Activated CD4-positive, alpha-beta T cell treated with anti-CD3 and anti-CD28 coated beads for 48 hours (primary cell): Measurements from ENCODE around the gene SGPP2.

Experiments
- DNase-seq: peaks from one replicate; pipeline ENCODE4 v3.0.0-alpha.2; 2020

The SGPP2 gene

DNA sequence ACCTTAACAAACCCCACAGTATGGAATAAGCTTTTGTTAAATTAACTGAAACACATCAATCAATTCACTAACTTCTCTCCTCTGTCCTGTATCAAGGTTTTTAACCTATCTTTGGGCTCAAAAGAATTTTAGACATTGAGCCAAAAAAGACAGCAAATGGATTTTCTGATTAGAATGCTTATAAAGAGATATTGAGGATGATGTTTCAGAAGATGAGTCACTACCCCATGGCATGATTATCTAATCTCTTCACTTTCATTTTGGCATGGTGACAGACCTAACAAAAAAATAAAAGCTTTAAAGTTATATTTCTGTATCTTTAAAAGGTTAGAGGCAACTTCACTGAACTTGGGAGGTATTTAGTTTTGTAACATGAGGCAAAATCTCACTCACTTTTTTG lies 55.5 kb downstream of the SGPP2 start:
- DNase-seq = no peak

GRCh38 chr2:222480497-222480896 lies 56.2 kb downstream of the SGPP2 start:
- DNase-seq = no peak

GRCh38 chr2:222481941-222482340 lies 57.6 kb downstream of the SGPP2 start:
- DNase-seq = no peak

- no peak for DNase-seq
These were observed 59.2 kb downstream of the SGPP2 start for GRCh38 chr2:222483513-222484039.

- DNase-seq = no peak
These were observed 61.2 kb downstream of the SGPP2 start for GRCh38 chr2:222485367-222486211.

DNA sequence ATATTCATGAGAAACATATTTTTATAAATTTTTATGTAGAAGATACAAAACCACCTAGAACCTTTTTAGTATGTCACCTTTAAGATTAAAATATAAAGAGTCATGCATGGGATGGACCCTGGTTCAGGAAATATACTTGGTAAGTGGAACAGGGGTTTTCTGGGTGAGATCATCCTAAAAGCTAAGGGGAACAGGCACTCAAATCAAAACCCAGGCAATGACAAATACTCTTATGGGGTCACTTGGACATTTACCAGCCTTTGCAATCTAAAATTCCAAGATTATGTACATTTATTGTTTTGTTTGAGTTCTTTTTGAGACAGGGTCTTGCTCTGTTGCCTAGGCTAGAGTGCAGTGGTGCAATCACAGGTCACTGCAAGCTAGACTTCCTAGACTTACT lies 65.8 kb downstream of the SGPP2 start:
- no peak for DNase-seq

- no peak for DNase-seq
These were observed 68.3 kb downstream of the SGPP2 start for GRCh38 chr2:222492683-222493082.

GRCh38 chr2:222494104-222494739 lies 69.9 kb downstream of the SGPP2 start:
- no peak for DNase-seq

DNA sequence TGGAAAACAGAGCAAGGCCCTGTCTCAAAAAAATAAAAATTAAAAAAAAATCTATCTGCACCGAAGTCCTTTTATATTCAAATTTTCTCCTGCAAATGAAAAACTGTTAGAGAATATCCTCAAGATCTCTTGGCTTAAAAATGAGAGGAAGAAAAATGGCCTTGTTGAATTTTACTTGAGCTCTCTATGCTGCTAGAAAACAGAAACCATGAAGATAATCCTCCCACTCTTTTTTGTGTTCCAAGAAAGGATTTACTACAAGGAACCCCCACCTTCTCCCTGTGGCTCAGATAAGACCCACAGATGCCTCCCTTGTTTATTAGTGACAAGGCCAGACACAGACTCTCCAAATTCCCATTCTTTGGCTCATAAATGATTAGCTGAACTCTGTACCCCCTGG lies 71.0 kb downstream of the SGPP2 start:
- no peak for DNase-seq

GRCh38 chr2:222499226-222499625 lies 74.9 kb downstream of the SGPP2 start:
- no peak for DNase-seq

DNA sequence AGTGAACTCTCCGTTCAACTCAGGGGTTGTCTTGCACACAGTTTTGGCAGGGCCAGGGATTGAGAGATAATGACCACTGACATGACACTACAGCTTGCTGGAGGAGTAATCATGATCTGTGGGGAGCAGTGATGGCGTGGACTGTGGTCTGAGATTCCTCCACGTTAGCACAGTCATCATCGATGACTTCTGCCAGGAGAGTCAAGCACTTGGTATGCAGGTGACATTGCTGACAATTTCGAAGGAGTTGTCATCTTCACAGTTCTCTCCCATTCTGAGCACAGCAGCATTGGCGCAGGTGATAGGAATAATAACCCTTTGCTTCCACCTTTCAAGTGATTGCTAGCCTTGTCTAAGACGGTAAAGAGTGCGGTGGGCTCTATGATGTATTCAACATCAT lies 79.8 kb downstream of the SGPP2 start:
- no peak for DNase-seq

DNA sequence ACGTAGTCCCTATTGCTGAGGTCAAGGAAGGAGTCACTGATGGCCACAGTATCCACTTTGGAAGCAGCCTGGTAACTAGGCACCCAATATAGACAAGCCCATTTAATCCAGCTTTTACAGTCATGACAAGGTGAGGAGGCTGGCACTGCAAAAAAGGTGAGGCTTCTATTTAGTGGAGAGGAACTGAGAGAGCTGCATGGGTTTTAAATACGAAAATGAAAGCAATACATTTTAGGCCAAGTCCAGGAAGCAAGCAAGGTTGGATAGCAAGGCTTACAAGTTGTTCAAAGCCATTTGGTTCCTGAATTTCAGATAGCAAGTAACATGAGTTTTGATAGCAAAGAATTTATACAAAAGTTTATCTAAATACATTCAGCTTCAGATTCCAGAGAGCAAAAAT lies 80.4 kb downstream of the SGPP2 start:
- no peak for DNase-seq

- no peak for DNase-seq
These were observed 82.0 kb downstream of the SGPP2 start for GRCh38 chr2:222506230-222506935.

GRCh38 chr2:222514901-222515300 lies 90.6 kb downstream of the SGPP2 start:
- DNase-seq = no peak

DNA sequence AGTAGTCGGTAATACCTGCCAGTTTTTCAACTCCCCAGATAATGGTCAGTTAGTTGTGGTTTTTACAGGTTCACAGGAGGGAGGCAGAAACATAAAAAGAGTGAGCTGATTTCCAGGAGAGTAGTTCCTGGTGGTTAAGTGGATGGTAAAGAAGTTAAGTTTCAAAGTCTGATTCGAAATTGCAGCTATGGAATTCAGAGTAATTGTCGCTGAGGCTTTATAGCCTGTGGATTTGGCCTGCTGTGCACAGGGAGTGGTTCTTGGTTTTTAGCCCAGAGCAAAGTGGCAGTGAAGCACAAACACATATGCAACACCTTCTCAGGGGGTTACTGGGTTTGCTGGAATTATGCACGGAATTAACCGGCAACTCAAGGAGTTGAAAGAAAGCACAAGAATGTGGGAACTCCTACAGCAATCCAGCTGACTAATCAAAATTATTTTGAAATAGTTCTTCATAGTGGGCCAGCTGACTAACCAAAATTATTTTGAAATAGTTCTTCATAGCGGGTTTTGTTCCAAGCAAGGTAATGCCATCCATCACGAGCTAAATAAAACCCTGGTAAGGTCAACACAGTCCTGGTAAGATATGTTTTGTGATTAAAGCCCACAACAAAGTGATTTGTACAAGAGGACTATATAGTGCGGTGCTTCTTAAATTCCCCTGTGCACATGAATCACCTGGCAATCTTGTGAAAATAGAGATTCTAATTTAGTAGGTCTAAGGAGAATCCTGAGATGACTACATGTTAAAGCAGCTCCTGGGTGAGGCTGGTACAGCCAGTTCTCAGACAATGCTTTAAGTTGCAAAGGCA lies 94.4 kb downstream of the SGPP2 start:
- DNase-seq = no peak

- DNase-seq = no peak
These were observed 96.8 kb downstream of the SGPP2 start for GRCh38 chr2:222521099-222521498.

DNA sequence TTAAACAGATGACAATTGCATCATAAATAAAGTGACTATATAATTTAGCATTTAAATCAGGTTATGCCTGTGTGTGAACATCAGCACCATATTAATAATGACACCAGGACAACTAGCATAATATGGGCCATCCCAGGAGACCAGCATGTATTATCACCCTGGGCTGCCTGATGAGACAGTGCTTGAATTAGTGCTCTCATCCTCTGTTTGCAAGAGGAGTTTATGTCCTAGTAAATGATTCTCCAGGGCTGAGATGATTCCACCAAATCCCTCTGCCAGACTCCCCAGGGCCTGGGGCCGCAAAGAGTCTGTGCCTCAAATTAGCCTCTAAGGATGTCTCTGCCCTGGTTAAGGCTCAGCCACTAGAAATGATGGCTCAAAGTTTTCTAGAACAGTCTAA lies 97.7 kb downstream of the SGPP2 start:
- DNase-seq = no peak

- no peak for DNase-seq
These were observed 99.6 kb downstream of the SGPP2 start for GRCh38 chr2:222523783-222524544.

DNA sequence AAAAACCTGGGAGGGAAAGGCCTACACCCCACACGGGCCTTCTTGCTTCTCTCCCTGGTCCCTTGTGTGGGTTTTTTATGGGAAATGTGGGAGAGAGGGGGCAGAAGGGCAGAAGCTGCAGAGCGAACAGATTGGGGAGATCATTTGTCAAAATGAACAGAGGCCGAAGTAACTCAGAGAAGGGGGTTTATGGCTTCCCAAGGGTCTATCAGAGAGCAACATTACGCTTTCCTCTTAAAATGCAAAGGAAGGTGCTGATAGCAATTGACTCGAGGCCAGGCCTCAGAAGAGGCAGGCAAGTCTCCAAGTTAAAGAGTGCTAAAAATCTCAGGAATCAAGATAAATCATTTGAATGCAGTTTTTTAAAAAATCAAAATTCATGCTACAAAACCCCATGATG lies 101.5 kb downstream of the SGPP2 start:
- DNase-seq = no peak

- DNase-seq = no peak
These were observed 102.3 kb downstream of the SGPP2 start for GRCh38 chr2:222526480-222527277.

DNA sequence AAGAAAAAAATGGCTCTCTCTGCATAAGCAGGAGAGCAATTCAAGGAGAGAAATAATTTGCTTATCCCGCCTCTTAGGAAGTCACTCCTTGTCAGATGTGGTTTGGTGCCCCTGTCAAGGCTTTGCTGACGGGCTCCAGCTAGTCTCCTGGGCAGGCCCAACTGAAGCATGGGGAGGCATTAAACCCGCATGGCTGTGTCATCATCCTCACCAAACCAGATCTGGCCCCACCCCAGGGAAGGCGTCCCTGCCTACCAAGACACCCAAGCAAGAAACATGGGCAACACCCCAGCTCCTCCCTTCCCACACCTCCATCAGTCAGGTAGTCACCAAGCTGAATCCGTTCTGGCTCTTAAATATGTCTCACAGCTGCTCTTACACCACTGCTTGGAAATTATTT lies 108.0 kb downstream of the SGPP2 start:
- no peak for DNase-seq
